NT2/D1 (cell line): ENCODE results near the gene LRRTM2.

ENCODE experiments used
- SUZ12 ChIP-seq: IDR thresholded peaks from 2 replicates; pipeline ENCODE4 v1.6.1; 2011; ENCODE audit not compliant: insufficient read length, insufficient read depth; ENCODE audit errors: extremely low read depth
- YY1 ChIP-seq: IDR thresholded peaks from 2 replicates; pipeline ENCODE4 v1.6.1; 2011; ENCODE audit not compliant: insufficient read length, insufficient read depth
- ZNF274 ChIP-seq: IDR thresholded peaks from 2 replicates; pipeline ENCODE4 v1.6.1; 2011; ENCODE audit warnings: mild to moderate bottlenecking, low read depth, low read length

GRCh38 chr5:138819081-138819480 is 56.1 kb downstream of the LRRTM2 start:
- TF ChIP-seq YY1 (no peak), ZNF274 (no peak), SUZ12 (no peak)
